Glomerular endothelial cell (primary cell): ENCODE data around the gene IQGAP3. TPM values are rescaled to one million over a fixed set of nuclear protein-coding genes. Genes with fewer than 3 reads are reported as not detected.

Source experiments
- DNase-seq: peaks from one replicate; pipeline ENCODE4 v3.0.0-alpha.2; 2011; ENCODE audit warnings: low read depth, low spot score; ENCODE audit errors: extremely low read depth
- total RNA-seq: library from RNA; depleted of rRNA; stranded (reverse); fragments of >200 nt; gene quantifications from 2 replicates; pipeline ENCODE4 v1.2.3, GENCODE V29; 2015

The IQGAP3 gene
- total RNA-seq, 1 donor from 2014 or later, result 14.5 TPM

DNA sequence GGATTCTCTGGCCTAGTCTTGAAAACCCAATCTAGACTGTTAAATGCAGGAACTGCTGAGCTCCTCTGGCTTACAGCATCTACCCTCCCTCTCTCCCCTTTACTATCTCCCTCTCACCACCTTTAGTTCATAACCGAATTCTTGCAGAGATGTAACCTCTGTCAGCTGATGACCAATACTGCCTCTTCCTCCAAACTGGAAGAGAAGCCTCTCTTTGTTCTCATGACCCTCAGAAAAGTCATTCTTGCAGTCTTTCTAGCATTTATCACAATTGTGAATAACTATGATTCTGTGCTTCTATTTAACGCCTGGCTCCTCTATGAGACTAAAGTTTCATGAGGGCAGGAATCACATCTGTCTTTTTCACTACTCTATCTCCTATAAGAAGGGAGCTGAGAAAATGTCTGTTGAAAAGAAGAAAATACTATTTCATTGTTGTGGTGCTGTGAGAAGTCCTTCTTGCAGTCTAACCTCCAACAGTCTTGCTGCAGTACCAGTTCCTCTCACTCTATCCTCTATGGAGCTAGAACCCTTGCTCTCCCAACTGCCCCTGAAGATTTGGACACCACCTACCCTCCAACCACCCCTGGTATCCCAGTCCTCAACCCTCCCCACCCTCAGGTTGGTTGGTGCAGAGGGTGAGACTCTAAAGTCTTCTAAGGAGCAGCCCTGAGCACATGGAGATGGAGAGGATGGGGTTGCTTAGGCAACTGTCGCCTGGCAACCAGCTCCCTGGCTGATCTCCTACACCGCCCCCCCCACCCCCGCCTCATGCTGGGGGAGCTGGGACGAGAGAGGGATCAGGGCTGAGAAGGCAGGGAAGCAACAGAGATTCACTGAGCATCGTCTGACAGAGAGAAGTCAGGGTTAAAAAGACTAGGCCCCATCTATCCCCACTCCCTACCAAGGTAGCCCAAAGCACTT is 85.7 kb downstream of the IQGAP3 start:
- no peak for DNase-seq

DNA sequence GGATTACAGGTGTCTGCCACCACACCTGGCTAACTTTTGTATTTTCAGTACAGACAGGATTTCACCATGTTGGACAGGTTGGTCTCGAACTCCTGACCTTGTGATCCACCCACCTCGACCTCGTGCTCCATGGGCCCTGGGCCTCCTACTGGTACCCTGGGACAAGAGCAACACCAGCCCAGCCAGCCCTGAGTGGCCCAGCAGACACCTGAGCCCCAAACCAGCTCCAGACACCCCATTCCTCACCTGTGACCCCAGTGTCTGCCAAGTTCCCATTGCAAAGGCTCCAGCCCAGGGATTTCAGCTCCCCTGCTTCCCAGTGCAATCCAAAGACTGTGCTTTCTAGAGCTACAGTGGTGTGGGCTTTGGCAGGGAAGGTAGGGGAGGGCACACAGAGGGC is 86.4 kb downstream of the IQGAP3 start:
- no peak for DNase-seq

DNA sequence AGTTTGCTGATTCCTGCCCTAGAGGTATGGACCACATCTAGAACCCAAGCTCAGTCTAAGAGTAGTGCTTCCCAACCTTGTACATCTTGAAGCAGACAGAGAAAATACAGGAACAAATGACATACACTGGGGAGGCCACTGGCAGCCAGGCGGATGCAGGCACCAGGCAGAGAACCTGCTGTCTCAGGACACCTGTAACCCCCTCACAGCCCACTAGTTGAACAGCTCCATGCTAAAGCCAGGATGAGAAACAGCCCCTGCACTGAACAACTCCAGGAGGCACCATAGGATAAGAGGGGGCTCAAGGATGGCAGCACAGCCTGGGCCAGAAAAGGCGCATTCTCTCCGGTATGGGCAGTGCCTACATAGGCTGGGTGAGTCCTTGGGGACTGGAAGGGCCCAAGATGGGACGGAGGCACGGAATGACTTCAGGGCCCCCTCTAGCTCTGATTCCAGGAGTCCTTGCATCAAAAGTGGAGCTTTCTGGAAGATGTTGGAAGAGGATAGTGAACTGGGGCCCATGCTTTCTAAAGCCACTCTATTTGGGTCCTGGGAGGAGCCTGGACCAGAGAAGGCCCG is 87.8 kb downstream of the IQGAP3 start:
- DNase-seq, result no peak

DNA sequence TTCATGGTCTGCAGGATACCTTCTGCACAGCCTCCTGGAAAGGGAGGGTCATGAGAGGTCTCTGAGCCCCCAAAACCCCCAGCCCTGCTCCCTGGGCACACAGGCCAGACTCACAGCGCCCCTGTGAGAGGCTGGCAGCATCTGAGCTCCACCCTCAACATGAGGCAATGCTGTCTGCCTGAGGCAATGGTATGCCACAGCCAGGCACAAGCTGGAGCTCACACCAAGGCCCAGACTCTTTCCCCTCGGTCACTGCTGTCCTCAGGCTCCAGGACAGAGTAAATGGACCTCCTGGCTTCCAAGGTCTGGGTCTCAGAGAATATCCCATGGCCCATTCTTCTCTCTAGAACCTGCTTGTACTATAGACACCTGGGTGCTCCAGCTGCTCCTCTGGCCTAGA is 89.0 kb downstream of the IQGAP3 start:
- no peak for DNase-seq

DNA sequence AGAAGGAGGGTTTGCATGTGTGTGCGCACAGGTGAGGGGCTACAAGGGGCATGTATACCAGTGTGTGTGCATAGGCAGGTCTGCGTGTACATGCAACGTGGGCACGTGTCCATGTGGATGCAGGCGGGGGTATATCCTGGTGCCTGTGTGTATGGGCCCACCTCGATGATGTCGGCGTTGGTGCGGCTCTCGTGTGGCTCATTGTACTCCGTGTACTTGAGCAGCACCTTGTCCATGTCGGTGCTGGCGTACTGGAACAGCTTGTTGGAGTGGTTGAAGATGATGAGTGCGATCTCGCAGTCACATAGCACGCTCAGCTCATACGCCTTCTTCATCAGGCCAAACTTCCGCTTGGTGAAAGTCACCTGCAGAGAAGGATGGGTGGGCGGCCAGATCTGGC is 90.1 kb downstream of the IQGAP3 start:
- no peak for DNase-seq

DNA sequence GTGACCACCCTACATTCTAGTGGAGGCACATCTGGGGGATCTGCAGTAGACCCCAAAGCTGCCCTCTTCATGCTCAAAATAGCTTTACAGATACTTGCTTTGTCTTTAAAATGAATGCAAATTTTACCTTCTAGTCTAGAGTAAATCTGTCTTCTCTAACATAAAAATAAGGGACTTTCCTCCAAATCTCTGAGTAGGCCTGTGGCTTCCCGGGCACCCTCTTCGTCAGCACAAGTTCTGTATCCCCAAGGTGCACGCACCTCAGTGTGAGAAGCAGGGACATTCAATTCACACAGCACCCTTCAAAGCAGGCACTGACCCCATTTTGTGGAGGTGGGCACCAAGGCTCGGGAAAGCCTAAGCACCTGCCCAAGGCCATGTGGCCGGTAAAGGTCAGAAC is 90.8 kb downstream of the IQGAP3 start:
- no peak for DNase-seq

DNA sequence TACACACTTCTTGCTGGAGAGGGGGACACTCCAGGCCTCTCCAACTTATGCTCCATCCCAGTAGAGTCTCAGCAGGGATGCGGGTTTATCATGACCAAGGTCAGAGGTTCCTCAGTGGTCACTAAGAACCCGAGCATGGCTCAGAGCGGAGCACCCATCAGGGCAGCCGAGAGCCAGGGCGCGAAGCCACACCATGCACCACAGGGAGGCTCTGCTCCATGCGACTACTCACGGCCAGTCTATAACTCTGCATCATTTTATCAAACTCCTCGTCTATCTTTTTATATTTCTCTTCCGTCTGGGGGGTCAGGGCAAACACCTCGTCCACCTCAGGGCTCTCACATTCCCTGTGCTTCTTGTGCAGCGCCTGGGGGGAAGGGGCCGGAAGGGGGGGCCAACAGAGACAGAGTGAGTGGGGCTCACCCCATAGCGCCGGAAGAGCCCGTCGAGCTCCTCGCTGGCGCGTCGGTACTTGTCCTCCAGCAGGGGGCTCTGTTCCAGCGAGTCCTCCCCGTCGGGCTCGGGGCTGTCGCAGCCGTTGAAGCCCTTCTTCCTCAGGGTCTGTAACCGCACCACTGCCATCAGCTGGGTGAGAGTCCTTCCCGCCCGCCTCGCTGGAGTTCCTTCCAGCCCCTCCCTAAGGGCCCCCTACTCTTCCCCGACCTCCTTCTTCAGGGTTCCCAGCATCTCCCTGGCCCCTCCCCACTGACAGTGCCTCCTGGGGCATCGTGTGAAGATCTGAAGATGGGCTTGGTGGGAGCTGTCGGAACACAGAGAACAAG is 91.8 kb downstream of the IQGAP3 start:
- DNase-seq, result no peak

DNA sequence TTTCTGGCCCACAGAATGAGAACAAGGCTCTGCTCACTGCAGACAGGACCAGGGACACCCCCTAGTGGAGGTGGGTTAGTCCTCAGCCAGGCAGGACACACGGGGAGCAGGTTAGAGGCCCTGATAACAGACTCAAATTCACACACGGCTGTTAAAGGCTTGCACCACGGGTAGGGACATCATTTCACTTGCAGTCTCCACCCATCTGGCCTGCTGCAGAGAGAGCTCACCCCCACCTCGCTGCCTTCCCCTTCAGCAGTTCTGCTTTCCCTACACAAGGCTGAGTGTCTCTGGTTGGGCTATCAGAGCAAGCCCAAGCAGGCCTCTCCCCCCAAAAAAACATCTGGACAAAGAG is 92.4 kb downstream of the IQGAP3 start:
- no peak for DNase-seq

DNA sequence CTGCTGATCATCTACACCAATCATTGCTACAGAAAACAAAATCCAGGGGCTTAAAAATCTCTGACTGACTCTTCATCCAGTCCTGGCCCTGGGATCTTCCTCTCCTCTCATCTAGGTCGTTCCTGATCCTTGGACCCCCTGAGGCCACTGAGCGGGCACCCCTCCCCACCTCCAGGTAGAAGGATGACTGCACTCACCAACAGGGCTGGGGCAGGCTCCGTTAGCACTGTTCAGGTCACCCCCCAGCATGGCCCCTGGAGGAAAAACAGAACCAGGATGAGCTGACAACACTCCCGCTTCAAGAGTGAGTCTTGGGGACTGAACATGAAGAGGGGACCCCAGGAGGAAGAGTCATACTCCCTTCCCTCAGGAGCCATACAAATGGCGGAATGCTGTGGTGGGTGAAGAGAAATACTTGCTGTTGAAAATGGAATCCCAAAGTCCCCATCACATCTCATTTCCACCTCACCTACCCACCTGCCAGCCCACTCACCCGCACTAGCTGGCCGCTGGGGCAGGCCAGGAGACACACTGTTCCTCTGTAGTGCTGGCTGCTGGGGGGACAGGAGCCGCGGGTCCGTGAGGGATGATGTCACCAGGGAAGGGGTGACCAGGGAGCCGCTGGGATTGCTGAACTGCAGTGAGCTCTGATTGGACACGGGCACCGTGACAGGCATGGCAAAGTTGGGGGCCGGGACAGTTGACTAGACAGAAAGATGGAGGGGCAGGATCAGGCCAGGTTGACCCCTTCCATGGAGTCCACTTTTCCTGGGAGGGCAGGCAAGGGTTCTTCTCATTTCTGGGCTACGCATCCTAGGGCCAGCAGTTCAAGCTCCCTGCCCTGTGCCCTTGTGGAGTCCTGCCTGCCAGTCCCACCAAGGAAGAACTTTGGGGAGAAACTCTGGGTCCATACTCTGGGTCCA is 93.0 kb downstream of the IQGAP3 start:
- no peak for DNase-seq

DNA sequence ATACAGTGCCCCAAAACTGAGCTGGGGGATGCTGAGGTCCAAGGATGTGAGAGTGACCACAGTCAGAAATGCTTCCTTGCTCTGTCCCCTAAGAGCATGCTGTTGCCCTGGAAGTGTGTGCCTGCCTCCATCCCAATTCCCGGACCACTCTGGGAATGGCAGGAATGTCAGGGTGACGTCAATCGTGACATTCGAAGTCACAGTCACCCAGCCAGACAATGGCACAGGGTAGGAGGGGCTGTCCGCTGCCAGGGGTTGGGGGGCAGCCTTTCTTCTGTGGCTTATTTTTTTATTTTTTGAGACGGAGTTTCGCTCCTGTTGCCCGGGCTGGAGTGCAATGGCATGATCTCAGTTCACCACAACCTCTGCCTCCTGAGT is 94.1 kb downstream of the IQGAP3 start:
- DNase-seq, result no peak

DNA sequence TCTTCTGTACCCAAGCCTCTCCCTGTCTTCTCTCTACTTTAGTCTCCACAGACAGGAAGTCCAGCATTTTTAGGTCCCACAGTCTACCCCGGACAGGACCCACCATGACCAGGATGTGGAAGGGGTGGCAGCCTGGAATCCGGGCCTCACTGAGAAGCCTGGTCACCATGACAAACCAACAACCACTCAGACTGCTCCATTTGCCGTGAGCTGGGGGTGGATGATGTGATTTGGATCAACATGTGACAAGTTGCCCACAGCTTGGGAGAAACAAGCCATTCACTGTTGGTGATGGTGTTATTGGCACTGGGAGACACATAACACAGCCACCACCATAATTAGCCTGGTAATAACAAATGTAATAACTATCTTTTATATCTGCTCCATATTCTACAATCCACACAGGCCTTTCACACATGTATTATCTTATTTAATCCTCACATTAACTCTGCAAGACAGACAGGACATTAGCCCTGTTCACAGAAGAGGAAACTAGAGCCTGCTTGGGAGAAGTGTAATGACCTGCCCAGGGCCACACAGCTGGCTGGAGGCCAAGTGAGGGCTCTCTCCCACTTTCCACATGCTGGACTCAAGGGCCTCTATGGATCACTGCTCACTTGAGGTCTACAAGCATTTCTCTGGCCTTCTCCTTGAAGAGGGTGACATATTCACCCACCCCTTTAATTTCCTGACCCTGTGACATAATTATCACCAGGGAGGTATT is 94.7 kb downstream of the IQGAP3 start:
- no peak for DNase-seq

DNA sequence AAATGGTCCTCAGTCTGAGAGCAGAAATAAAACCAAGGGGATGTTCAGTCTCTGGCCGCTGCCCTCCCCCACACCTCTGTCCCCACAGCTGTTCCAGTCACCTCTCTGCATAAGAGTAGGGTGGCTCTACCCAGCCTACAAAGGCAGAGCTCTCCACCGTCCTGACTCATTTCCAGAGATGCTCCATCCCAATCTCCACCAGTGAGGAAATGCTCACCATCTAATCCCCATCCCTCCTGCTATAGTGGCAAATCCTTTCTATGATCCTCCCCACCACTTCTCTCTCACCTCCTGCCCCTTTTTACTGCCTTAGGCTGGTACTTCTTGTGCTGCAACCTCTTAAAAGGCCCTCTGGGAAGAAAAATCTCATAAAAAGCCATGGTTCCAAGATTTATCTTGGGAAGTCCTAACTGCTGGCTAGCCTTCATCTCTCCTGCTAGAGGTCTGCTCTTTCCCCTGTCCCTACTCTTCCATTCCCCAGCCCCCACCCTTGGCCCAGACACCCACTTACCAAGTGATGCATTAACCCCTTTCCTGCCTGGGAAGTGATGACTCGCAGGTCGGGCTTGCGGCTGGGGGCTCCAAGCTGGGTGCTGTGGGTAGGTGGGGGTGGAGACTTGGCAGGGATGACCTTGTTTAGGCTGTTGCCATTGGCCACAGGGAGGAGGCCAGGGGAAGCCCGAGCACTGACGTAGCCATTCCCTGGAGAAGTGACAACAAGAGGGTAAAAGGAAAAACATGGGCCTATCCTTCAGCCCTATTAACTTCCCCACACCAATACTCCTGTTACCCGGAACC is 95.7 kb downstream of the IQGAP3 start:
- no peak for DNase-seq

DNA sequence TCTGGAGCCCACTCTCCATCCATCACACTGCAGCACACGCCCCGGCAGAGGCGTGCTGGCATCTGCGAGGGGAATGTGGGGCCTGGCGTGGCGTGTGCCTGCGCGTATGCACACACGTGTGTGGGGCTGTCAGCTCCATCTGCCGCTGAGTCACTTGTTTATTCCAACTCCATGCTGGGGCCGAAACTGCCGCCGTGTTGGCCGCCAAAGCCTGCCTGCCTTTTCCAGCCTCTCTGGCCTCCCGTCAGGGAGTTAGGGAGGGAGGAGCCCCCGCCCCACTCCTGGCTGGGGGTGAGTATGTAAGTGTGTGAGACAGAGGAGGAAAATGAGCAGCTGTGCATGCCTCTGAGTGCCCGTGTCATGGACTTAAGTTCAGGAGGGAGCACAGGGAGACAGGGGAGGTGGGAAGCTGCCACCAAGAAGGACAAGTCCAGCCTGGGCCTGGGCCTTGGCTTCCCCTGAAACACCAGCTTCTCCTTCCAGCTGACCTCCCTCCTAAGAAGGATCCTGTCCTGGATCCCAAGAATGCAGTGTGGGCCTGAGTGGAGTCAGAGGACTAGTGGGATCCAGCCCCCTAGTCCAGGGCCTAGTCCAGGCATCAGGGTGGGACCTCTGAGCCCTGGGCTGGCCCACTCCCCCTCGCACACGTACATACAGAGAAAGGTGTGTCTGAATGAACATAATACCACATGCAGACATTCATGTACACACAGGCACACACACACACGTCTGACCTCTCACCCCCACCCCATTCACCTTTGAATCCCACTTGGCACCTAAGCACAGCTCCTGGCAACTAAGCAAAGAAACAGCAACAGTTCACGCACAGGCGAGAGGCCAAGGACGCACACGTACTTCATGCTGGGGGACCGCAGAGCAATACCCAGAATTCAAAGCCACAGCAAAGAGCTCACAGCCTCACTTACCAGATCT is 96.5 kb downstream of the IQGAP3 start:
- no peak for DNase-seq

Other genes with a start within 250 kb of the IQGAP3 start
- gene CCT3, start 234.3 kb downstream of the IQGAP3 start, total RNA-seq, result 298 and 380 TPM in 2 replicates
- not detected in 2 replicates for gene TSACC, start 234.0 kb downstream of the IQGAP3 start, total RNA-seq
- gene RHBG, start 203.4 kb downstream of the IQGAP3 start, total RNA-seq, result not detected in 2 replicates
- 41.5 and 67.0 TPM in 2 replicates for gene MEF2D, start 71.8 kb downstream of the IQGAP3 start, total RNA-seq
- not detected in 2 replicates for gene TTC24, start 7.2 kb upstream of the IQGAP3 start, total RNA-seq
- gene NAXE, start 19.2 kb upstream of the IQGAP3 start, total RNA-seq, result 55.4 and 76.2 TPM in 2 replicates
- 10.8 and 36.9 TPM in 2 replicates for gene GPATCH4, start 28.9 kb upstream of the IQGAP3 start, total RNA-seq
- gene HAPLN2, start 46.9 kb upstream of the IQGAP3 start, total RNA-seq, result not detected in 2 replicates
- gene BCAN, start 69.6 kb upstream of the IQGAP3 start, total RNA-seq, result 0.24 TPM in 1 of 2 replicates, not detected in the other
- gene NES, start 104.8 kb upstream of the IQGAP3 start, total RNA-seq, result 250 and 276 TPM in 2 replicates
- gene CRABP2, start 133.0 kb upstream of the IQGAP3 start, total RNA-seq, result 0.35 and 0.63 TPM in 2 replicates
- gene METTL25B, start 155.9 kb upstream of the IQGAP3 start, total RNA-seq, result 8.8 and 9.5 TPM in 2 replicates
- 18.6 and 19.5 TPM in 2 replicates for gene ISG20L2, start 156.2 kb upstream of the IQGAP3 start, total RNA-seq
- gene MRPL24, start 168.5 kb upstream of the IQGAP3 start, total RNA-seq, result 48.3 and 79.0 TPM in 2 replicates
- 169 and 184 TPM in 2 replicates for gene HDGF, start 179.1 kb upstream of the IQGAP3 start, total RNA-seq
- 51.5 and 55.0 TPM in 2 replicates for gene PRCC, start 195.0 kb upstream of the IQGAP3 start, total RNA-seq
- gene SH2D2A, start 244.3 kb upstream of the IQGAP3 start, total RNA-seq, result 0.44 and 0.82 TPM in 2 replicates